Right renal cortex interstitium (tissue), 3 donors: ENCODE measurements around the gene ZSWIM6. TPM values are rescaled to one million over a fixed set of nuclear protein-coding genes. Genes with fewer than 3 reads are reported as not detected.

Experiments used
- DNase-seq, 3 donors: peaks; one replicate each; pipeline ENCODE4 v3.0.0-alpha.2; 2013; ENCODE audit warnings: low read depth in 3 of 3, low spot score in 2 of 3
- polyA plus RNA-seq, 3 donors: library from polyadenylated mRNA; unstranded; fragments of 120-200 nt; gene quantifications; one replicate each; pipeline ENCODE4 v1.2.1, GENCODE V29; 2013; ENCODE audit not compliant: insufficient read length in 3 of 3

The ZSWIM6 gene
- polyA plus RNA-seq, 3 donors, result 25.5 to 29.5 (median 27.0) TPM

DNA sequence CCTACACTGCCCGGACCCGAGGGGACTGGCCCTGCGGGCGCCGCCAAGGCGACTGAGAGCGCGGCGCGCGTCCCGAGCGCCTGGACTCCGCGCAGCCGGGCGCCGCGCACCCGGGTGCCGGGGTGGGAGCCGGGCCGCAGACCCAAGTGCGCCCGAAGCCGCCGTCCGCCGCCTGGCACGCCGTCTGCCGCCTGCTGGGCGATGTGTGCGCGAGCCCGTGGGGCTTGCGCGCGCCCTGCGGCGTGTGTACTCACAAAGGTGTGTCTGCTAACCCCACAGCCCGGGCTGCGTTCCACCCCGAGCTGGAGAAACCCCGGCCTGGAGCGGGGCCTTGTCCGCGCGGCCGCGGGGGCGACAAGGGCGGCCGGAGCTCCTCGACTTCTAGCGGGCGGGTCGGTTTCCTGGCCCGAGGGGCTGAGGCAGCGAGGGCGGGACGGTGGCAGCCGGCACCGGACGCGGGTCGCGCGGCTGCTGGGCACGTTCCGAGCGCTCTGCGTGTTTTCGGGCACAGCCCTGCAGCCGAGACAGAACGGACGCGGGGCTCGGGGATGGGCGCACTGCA, 1.1 kb upstream of the ZSWIM6 start:
- DNase-seq, result peak in 1 of 3 donors; percentile 70

DNA sequence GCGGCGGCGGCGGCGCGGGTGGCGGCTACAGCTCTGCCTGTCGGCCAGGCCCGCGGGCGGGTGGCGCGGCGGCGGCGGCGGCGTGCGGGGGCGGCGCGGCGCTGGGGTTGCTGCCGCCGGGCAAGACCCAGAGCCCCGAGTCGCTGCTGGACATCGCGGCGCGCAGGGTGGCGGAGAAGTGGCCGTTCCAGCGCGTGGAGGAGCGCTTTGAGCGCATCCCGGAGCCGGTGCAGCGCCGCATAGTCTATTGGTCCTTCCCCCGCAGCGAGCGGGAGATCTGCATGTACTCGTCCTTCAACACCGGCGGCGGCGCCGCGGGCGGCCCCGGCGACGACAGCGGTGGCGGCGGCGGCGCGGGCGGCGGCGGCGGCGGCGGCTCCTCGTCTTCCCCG, 296 bp downstream of the ZSWIM6 start:
- no peak for DNase-seq

DNA sequence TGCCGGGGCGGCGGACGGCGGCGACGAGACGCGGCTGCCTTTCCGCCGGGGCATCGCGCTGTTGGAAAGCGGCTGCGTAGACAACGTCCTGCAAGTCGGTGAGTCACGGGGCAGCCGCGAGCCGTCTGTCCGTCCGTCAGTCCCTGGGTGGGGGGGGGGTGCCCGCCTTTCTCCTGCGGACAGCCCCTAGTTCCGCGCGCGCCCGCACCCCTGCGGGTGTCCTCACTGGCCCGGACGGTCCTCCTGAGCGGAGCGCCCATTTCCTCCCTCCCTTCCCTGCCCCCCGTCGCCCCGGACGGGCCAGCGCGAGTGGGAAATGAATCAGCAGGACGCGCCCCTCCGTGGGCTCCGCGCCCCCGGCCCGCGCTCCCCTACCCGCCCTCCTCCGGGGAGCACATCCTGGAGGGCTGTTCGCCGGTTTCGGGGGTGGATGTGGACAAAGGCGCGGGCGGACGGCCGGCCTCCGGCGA, 828 bp downstream of the ZSWIM6 start:
- DNase-seq, result no peak

DNA sequence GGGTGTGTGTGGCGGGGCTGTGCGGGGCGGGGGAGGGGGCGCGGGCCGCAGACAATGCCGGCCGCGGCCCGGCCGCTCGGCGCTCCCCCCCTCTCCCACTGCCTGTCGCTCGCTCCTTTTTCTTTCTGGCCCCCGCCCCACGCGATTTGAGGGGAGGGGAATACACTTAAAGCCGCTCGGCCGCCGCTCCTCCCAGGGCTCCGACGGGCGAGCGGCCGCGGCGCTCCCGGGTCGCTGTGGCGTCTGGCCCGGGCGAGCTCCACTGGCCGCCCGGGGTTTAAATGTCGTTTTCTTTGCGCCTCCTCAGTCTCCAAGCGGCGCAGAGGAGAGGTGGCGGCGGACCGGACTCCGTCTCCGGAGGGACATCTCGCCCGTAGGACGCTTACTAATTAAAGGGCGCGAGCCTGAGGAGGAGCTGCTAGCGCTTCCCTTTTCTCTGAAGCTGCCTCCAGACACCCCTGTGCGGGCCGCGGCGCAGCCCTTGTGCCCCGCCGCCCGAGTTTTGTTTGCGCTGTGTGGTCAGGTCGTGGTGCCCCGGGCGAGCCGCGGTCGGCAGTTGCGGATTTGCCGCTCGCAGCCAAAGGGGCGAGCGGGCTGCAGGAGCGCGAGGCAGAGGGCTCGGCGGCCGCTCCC, 1.4 kb downstream of the ZSWIM6 start:
- DNase-seq, result peak in 1 of 3 donors; percentile 27

DNA sequence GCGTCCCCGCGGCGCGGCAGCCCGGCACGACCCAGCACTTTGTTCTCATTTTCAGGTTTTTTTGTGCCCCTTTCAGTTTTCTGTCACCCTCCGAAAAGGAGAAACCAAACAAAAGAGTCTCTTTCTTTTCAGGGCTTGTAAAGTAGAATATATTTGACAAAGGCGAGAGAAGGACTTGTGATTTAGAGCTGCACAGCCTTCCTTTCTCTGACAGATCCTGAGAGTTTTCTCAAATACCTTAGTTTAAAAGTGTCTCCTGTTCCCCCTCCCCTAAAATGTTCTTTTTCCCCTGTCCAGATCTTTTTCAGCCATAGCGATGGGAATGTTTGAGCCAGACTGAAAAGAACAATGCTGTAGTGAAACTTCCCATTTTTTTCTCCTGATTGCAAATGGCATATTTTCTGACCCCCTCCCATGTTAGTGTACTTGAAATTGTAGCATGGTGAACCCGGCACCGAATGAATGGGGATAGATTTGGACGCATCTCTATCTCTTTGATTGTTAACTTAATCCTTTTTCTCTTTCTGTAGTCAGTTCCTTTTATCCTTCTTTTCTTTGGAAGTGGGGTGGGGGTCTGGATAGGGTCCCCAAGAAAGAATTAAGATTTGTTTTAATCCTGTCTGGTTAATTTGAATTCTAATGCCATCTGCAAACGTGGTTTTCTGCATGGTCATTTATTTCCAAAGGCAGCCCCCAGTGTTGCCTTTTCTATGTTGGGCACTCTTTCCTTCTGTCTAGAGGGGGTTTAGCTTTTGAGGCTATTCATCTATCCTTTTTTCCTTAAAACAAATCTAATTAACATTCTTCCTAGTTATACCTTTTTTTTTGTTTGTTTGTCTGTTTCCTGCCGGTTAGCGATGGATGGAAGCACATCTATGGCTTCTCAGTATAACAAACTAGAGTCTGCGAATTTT, 2.2 kb downstream of the ZSWIM6 start:
- peak in 1 of 3 donors; percentile 23 for DNase-seq

DNA sequence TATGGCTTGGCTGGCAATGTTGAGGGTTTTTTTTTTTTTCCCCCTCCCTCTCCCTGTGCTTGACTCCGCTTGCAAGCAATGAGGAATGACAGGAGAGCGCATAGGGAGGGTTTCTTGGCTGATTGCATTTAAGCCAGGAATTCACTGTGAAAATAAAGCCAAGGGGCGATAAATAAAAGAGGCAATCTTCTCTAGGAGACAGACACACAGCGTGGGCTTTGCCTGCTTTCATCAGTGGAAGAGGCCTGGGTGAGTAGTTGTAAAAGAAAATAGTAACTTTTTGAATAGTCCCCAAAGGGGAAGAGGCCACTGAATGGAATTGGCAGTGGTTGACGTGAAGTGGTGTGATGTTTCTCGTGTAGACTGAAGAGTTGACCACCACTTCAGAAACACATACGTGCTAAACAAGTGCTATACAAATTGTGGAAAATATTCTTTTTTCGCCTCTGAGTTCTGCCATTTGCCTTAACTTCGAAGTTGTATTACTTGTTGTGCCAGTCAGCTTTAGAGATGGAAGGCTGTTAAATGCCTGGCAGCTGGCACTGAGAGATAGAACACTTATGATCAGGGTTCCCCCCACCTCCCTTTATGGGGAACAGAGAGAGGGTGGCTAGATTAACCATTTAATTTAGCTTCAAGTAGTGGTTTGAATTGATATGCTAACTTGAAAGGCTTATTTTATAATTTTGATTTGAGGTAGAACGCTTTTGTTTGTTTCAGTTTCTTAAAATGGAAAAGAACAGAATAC, 3.0 kb downstream of the ZSWIM6 start:
- DNase-seq, result peak in 1 of 3 donors; percentile 74

DNA sequence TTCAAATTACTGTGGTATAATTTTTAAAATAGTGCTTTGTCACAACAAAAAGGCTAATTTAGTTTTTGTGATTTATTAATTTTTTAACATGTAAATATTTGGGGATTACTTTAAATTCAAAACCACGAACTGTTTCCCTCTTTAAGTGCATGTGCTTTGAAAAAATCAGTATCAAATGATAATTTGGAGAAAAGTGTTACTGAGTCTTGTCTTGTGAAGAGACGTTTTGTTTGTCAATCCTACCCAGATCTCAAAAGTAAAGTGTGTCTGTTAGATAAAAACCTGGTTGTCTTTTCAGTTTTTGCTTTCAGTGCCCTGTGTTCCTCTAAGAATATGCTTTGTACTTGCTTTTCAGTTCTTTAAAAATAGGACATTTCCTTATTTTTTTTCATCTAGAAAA, 7.7 kb downstream of the ZSWIM6 start:
- DNase-seq, result no peak

DNA sequence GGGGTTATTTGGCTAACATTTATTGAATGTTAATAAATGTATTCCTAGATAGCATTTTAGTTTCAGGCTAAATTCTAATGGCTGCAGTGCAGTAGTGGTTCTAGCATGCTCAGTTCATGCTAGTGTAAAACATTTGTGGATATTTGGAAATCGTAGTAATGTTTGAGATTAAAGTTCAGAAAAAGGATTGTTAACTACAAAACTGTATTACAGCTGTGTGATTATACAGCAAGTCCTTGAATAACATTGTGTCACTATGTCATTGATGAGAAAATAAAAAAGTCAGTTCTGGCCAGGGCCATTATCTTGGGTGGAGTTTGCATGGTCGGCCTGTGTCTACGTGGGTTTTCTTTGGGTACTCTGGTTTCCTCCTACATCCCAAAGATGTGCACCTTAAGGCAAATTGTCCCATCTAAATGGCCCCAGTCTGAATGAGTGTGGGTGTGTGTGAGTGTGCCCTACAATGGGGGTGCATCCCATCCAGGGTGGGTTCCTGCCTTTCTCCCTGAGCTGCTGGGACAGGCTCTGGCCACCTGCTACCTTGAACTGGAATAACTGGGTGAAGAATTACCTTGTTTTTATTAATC, 8.8 kb downstream of the ZSWIM6 start:
- DNase-seq, result no peak

DNA sequence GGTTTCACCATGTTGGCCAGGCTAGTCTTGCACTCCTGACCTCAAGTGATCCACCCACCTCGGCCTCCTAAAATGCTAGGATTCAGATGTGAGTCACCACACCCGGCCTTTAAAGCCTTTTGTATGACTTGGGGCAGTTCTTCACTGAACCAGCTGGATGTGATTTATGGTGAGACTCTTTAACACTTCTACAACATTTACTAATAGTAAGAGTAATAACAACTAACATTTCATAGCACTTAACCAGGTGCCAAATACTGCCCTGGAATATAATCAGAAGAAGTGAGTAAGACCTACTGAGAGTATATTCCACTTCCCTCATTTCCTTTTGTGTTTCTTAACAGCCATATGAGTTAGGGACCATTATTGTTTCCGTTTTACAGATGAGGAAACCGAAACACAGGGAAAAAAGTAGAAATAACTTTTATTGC, 10.0 kb downstream of the ZSWIM6 start:
- DNase-seq, result no peak

DNA sequence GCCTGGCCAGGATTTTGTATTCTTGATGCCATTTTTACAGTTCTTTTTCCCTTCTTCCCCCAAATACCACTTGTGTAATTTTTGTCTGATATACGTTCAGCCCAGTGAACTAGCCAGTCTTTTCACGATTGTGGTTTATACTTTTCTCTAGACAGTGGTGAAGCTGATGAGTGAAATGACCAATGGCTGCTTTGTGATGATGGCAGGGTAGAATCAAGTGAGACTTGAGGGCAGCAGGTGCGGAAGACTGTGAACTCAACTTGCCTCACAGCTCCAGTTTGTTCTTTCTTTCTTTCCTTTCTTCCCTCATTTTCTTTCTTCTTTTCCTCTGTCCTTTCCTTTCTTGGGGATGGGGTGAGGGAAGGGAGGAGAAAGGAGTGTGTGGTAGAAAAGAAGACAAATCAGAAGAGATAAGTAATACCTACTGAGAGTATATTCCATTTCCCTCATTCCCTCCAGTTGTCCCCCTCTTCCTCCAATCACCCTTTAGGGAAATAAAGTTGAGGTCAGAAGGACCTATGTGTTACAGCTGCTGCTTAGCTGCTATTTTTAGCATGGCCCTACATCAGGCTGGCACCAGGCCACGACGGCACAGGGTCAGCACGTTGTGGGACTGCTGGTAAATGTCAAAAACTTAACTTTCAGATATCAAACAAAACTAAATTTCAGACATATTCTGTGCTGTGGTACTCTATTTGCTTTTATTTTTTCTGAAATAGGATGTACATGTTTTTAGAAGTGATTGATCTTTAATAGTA, 12.3 kb downstream of the ZSWIM6 start:
- DNase-seq, result no peak

DNA sequence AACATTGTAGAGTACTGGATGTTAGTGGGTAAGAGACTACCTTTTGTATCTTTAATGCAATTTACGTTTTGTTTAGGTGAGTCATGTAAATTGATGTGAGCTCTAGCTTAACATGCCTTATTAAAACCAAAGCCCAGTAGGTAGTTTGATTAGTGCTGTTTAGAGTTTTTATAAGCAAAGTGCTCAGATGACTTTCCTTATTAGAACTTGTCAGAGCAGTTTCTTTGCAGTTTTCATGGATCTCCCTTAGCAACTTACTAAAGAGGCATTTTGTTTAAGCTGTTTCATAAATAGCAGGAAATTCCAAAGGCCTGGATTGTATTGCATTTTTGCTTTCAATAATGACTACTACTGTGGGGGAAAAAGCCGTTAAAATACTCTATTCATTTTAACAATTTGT, 14.5 kb downstream of the ZSWIM6 start:
- no peak for DNase-seq

DNA sequence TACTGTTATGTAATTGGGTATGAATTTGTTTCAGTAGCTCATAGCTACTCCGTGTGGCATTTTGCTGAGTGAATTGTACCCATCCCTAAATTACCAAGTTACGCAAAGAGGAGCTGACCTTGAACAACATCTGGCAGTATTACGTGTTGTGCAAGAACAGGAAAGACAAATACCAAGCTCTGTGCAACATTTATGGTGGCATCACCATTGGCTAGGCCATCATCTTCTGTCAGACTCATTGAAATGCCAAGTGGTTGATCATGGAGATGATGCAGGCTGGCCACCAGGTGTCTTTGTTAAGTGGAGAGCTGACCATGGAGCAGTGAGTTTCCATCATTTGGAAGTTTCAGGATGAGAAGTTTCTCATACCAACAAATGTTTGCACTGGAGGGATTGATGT, 15.0 kb downstream of the ZSWIM6 start:
- no peak for DNase-seq

DNA sequence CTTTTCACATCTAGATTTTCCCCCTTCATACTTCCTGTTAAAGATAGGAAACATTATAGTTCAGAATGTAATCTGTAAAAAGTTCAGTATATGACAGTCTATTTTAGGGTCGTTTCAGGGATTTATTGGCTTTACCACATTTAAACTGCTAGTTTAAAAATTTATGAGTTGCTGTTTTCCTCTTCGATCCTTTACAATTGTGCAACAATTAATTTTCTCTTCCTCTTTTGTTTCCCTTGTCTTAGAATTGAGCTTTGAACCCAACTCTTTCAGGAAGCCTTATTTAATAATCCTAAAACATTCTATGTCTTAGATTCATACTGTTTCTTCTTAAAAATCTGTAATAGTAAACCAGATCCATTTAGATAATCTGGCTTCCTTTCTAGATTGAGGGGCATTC, 16.4 kb downstream of the ZSWIM6 start:
- no peak for DNase-seq

DNA sequence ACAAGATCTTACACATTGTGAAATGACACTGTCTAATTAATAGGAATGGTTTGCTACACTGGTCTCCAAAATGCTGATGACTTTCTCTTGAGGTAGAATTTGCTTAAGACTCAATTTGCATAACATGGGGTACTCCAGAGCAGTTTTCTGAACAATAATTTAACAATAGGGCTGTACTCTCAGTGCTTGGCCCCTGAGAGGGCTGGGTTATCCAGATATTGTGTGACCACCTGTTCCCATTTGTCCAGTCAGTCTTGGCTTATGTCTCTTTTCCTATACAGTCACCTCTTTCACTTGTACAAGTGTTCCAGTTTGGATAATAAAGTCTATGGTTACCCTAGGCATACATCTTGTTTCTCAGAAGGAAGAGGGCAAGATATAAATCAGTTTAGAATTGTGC, 17.9 kb downstream of the ZSWIM6 start:
- no peak for DNase-seq

DNA sequence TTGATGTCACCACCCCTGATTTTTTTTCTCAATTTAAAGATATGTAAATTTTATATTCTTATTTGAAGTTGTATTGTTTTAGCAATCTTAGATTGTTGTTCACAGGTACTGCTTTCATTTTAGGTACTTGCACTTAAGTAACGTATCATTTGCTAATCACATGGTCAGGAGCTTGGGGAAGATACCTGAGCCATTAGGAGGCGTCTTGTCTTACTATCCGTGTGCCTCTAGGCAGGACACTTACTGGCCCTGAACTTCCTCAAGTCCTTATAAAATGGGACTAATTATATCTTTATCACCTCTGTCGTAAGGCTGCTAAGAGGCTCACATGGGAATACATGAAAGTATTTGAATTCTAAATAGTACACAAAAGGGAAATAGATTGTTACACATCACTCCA, 18.5 kb downstream of the ZSWIM6 start:
- no peak for DNase-seq

DNA sequence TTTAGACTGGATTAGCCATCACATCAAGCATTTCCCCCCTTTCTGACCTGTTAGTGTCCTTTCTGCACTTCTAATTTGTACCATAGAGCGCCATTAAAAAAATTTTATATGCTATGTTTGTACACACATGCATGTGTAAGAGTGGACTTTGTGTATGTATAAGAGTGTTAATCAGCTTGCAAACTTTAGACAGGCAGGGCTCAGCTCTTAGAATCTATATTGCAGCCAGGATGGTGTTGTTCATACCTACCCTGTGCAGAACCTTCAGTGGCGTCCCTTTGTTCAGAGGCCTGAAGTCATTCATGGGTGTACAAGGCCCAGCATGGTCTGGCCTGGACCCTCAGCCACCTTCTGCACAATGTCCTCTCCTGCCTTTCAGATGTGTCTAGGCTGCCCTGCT, 19.7 kb downstream of the ZSWIM6 start:
- DNase-seq, result no peak

DNA sequence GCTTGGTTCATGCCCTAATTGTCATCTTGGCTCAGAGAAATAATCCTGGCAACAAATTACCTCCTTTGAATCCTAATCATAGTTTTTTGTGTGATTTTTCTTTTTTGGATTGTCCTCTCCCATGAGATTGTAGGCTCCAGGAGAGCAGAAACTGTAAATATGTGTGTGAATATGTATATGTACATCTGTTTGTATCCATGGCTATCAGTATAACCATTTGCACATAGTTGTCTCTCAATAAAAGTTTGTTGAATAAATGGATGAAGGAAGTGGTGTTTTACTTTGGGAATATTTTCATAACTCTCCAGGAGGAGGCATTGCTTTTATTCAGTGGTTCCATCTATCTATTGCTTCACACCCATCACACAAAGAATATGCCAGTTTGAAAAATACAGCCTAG, 20.1 kb downstream of the ZSWIM6 start:
- no peak for DNase-seq

DNA sequence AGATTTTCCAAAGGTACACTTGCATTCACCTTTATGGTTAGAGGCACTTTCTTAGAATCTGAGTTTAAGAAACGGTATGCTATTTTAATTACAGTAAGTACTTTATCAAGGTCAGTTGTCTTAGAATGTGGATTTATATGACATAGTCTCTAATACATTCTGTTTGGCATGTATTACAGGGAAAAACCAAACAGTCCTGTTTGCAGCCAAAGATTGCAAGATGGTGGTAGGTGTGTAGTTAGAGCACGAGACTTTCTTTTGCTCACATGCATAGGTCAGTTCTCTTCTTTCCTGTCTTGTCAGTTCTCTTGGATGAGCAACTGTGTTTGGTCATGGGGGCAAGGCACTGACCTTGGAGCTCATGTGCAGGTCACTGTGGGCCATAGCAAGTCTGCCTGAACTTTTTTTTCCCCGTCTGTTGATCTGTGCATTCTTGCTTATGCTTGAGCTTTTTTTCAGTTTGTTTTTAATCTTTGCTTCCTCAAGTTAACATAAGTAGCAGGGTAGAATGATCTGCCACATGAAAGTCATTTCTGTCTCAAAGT, 20.6 kb downstream of the ZSWIM6 start:
- DNase-seq, result no peak

DNA sequence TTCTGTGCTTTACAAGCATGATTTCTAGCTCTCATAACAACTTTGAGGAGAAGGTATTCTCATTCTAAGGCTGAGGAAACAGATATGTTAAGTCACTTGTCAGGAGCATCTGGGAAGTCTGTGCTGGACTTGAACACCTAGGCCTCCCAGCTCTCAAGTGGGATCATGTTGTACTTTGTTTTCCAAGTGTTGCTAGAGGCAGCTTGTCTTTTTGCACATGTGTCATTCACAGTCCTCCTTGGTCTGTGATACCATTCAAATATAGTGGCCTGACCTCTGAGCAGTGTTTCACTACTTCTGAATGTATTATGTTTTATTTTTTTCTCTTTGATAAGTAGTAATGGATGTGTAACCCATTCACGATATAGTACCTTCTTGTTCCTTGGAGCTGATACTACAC, 21.2 kb downstream of the ZSWIM6 start:
- no peak for DNase-seq

DNA sequence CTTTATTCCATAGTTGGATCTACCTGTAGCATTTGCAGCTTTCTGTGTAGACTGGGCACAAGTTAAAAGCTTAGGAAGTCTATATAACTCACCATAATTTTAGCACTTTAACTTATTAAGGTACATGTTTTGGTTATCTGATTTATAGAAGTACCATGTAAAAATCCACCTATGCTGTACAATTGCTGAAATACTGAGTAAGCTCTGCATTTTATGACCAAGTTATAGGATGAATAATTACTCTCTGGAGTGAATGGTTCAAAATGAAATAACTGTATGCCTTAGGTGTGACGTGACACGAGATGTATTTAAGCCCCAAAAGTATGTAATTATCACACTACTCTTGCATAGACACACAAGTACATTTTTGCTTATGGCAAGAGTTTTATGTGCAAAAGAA, 22.1 kb downstream of the ZSWIM6 start:
- DNase-seq, result no peak
